Thoracic aorta (tissue), 2 donors: ENCODE results near the gene MAP3K5. TPM values are rescaled to one million over a fixed set of nuclear protein-coding genes. Genes with fewer than 3 reads are reported as not detected.
"Not testable (repeated sequence)": the region's sequence is repeated elsewhere in the genome, so short reads cannot be mapped to it uniquely, and the experiment has no call there.

Source experiments
- ATAC-seq: fragments of 150-250 bp; one replicate; pipeline ENCODE4 v1.8.0; 2017; ENCODE audit warnings: low read depth; ENCODE audit not compliant: insufficient number of reproducible peaks, low FRiP score
- DNase-seq: peaks from one replicate; pipeline ENCODE4 v3.0.0-alpha.2; 2020; ENCODE audit warnings: low spot score
- H3K27ac ChIP-seq, 2 donors: fragments of 200-600 bp; sonication (generic); 1 replicate in 1 of 2; 2 replicates in 1 of 2; pipeline ENCODE4 v1.5.1; 2016; ENCODE audit warnings: mild to moderate bottlenecking in 2 of 2, moderate library complexity in 2 of 2
- H3K27me3 ChIP-seq: fragments of 200-600 bp; sonication (generic); replicated peaks from 2 replicates; pipeline ENCODE4 v1.6.0; 2016; ENCODE audit warnings: mild to moderate bottlenecking; ENCODE audit not compliant: insufficient read depth
- H3K36me3 ChIP-seq: fragments of 200-600 bp; sonication (generic); one replicate; pipeline ENCODE4 v1.5.1; 2016
- H3K4me1 ChIP-seq, 2 donors: fragments of 200-600 bp; sonication (generic); 1 replicate in 1 of 2; 2 replicates in 1 of 2; pipeline versions ENCODE4 v1.5.1 to v1.6.0; 2016; ENCODE audit warnings: low read depth in 2 of 2, mild to moderate bottlenecking in 1 of 2; ENCODE audit not compliant: control insufficient read depth in 1 of 2
- H3K4me3 ChIP-seq: fragments of 200-600 bp; sonication (generic); 2 replicates; pipeline ENCODE4 v1.5.1; 2016; ENCODE audit warnings: mild to moderate bottlenecking
- H3K9me3 ChIP-seq: fragments of 200-600 bp; sonication (generic); 2 replicates; pipeline ENCODE4 v1.5.1; 2016
- total RNA-seq, 2 donors: library from RNA; depleted of rRNA; stranded (reverse); fragments of >200 nt; gene quantifications; one replicate each; pipeline versions ENCODE4 v1.1.0 to v1.2.3, GENCODE V29; 2016
- TF ChIP-seq, protein P1 (sequence below): fragments of 200-600 bp; sonication (generic); IDR thresholded peaks from one replicate; pipeline ENCODE4 v1.5.1; 2019; ENCODE audit warnings: antibody characterized with exemption

MAP3K5 gene
- total RNA-seq, 2 donors from 2014 or later: 73.6 to 101 TPM

DNA sequence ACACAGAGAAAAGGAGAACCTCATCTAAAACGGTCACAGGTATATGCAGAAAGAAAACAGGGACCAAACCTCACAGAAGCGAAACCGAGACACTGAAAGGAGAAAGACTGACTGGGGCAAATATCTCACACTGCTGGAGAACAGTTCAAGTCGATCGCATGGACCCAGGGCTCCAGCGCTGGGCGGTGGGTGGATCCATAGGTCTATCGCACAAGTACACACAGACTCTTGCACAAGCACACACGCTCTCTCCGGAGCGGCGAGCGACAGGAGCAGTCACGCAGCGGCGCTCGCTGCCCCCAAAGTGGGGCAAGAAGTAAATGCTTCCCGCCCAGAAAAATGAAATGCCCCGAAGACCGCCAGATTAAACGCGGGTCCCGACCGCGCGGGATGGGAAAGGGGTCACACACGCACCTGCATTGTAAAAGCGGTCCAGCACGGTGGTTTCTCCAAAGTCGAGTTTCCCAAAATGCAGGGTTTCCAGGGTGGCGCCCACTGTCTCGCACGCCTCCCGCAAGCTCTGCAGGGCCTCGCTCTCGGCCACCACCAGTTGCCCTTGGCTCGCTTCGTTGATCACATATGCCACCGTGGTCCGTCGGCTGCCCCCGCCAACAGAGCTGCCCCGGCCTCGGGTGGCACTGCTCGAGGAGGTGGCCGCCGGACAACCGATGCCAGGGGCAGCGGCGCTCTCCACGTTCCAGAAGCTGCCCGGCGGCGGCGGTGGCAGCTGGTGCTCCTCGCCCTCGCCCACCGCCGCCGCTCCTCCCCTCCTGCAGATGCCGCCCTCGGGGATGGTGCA lies 782 bp downstream of the MAP3K5 start:
- no peaks in the 10 kb centered on the region for H3K9me3 ChIP-seq
- DNase-seq: peak; percentile 40
- TF ChIP-seq, protein P1, sequence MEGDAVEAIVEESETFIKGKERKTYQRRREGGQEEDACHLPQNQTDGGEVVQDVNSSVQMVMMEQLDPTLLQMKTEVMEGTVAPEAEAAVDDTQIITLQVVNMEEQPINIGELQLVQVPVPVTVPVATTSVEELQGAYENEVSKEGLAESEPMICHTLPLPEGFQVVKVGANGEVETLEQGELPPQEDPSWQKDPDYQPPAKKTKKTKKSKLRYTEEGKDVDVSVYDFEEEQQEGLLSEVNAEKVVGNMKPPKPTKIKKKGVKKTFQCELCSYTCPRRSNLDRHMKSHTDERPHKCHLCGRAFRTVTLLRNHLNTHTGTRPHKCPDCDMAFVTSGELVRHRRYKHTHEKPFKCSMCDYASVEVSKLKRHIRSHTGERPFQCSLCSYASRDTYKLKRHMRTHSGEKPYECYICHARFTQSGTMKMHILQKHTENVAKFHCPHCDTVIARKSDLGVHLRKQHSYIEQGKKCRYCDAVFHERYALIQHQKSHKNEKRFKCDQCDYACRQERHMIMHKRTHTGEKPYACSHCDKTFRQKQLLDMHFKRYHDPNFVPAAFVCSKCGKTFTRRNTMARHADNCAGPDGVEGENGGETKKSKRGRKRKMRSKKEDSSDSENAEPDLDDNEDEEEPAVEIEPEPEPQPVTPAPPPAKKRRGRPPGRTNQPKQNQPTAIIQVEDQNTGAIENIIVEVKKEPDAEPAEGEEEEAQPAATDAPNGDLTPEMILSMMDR: no peak
- peaks cover 16 to 37% of the 10 kb centered on the region in 2 donors for H3K4me1 ChIP-seq
- no peaks in the 10 kb centered on the region for H3K27me3 ChIP-seq
- H3K36me3 ChIP-seq: no peaks in the 10 kb centered on the region
- peak overlapping the region; percentile 97 to 98 for H3K27ac ChIP-seq
- no peak for ATAC-seq
- peak overlapping the region; percentile 87 for H3K4me3 ChIP-seq

DNA sequence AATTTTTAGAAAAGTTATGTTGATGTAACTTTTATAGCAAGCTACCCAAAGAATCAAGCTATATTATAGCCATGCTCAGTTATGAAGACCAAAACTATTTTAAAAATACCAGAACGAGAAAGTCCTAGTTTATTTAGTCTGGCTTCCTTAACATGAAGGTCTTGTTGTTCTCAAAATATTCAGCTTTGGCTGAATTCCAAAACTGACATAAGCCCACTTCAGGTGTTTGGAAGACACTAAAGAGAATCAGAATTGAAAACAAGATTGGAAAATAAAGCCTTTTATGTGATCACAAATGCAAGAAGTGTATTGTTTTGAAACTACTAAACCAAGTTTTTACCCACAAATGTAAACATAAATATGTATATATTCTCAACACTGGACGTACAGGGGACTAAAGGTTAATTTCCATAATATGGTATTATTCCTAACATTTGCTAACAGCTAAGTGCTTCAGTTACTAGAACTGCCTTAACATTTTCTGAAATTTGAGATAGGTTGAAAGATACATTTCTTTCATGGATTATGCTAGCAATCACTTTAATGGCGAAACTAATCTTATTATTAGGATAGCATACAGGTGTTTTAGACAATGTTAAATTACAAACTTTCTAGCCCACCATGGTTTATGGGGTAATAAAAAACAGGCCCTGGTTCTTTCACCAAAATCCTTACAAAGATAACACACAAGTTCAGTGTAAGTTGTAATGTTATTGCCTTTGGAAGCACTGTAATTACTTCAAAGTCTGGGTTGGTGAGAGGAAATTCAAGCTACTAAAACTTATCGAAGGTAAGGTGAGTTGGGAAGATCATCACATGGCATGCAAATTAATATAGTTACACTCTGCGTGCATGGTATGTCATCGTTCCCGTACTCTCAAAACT lies 1.6 kb downstream of the MAP3K5 start:
- DNase-seq (no peak), ATAC-seq (no peak)
- TF ChIP-seq, protein P1: no peak
- no peaks in the 10 kb centered on the region for H3K36me3 ChIP-seq
- H3K27me3 ChIP-seq: no peaks in the 10 kb centered on the region
- no peaks in the 10 kb centered on the region for H3K9me3 ChIP-seq
- H3K4me3 ChIP-seq: peak overlapping the region; percentile 87
- peak overlapping the region; percentile 97 to 98 for H3K27ac ChIP-seq
- H3K4me1 ChIP-seq: peaks cover 24 to 46% of the 10 kb centered on the region in 2 donors

DNA sequence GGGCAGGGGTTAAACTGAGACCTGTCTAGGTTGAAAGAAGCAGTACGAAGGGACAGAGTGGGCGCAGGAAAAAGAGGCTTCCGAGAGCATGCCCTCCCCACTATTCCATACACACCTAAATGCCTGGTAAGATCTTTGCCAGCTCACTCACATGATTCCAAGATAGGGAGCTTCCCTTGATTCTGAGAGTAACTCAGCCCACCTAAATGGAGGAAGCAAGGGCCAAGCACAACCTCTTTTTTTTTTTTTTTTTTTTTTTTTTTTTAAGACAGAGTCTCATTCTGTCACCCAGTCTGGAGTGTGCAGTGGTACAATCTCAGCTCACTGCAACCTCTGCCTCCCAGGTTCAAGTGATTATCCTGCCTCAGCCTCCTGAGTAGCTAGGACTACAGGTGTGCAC lies 2.8 kb downstream of the MAP3K5 start:
- DNase-seq, H3K27me3 ChIP-seq, H3K9me3 ChIP-seq, H3K36me3 ChIP-seq, ATAC-seq: not testable (repeated sequence)
- Histone ChIP-seq H3K27ac (peak overlapping the region; percentile 97 to 98), H3K4me1 (peaks cover 36 to 58% of the 10 kb centered on the region in 2 donors), H3K4me3 (peak overlapping the region; percentile 87)

DNA sequence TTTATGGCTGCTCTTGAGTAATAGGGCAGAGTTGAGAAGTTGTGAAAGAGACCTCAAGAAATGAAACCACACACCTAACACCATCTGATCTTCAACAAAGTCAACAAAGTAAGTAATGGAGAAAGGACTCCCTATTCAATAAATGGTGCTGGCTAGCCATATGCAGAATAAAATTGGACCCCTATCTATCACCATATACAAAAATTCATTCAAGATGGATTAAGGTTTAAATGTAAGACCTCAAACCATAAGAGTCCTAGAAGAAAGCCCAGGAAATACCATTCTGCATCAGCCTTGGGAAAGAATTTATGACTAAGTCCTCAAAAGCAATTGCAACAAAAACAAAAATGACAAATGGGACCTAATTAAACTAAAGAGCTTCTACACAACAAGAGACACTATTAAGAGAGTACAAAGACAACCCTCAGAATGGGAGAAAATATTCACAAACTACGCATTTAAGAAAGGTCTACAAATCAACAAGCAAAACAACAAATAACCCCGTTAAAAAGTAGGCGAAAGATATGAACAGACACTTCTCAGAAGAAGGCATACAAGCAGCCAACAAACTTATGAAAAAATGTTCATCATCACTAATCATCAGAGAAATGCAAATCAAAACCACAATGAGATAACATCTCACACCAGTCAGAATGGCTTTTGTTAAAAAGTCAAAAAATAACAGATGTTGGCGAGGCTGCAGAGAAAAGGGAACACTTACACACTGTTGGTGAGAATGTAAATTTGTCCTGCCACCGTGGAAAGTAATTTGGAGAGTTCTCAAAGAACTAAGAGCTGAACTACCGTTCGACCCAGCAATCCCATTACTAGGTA lies 4.0 kb downstream of the MAP3K5 start:
- Histone ChIP-seq H3K27ac (peak overlapping the region; percentile 97 to 98), H3K4me3 (peak overlapping the region; percentile 87)
- TF ChIP-seq, protein P1: no peak

DNA sequence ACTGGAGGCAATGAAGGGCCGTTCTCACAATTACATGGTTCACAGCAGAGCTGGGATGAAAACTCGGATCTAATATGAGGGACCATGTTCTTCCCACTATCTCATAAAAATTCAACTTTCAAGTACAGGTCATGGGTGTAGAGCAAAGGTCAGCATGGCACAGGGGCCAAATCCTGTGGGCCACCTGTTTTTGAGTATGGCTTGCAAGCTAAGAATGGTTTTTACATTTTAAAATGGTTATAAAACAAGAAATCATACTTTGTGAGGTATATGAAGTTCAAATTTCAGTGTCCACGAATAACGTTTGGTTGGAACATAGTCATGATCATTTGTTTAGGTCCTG lies 4.6 kb downstream of the MAP3K5 start:
- H3K4me3 ChIP-seq: peak overlapping the region; percentile 87
- H3K9me3 ChIP-seq: no peaks in the 10 kb centered on the region
- ATAC-seq (no peak), DNase-seq (no peak)
- peak overlapping the region; percentile 97 to 98 for H3K27ac ChIP-seq
- no peaks in the 10 kb centered on the region for H3K27me3 ChIP-seq
- TF ChIP-seq, protein P1: no peak
- H3K36me3 ChIP-seq: no peaks in the 10 kb centered on the region
- H3K4me1 ChIP-seq: peaks cover 49 to 66% of the 10 kb centered on the region in 2 donors

More for the DNA sequence above, 4.0 kb downstream of the MAP3K5 start:
- Histone ChIP-seq H3K27me3 (no peaks in the 10 kb centered on the region), H3K36me3 (no peaks in the 10 kb centered on the region), H3K4me1 (peaks cover 46 to 64% of the 10 kb centered on the region in 2 donors), H3K9me3 (no peaks in the 10 kb centered on the region)
- no peak for DNase-seq
- ATAC-seq: no peak
